ENCODE measurements around the gene SSH2.
"Not testable (repeated sequence)": the region's sequence is repeated elsewhere in the genome, so short reads cannot be mapped to it uniquely, and the experiment has no call there.

Gene SSH2

GRCh38 chr17:29733166-29733565 is 196.9 kb downstream of the SSH2 start:
- TF ChIP-seq CTCF (IDR thresholded peaks at IDR 0.05; ENCODE audit: extremely low read depth, missing control alignments): no peak

GRCh38 chr17:29732613-29733012 is 197.4 kb downstream of the SSH2 start:
- no peak for TF ChIP-seq CTCF (IDR thresholded peaks at IDR 0.05; ENCODE audit: extremely low read depth, missing control alignments)
- DNase-seq (ENCODE audit: low spot score): no peak

More at GRCh38 chr17:29733166-29733565, 196.9 kb downstream of the SSH2 start:
- DNase-seq (ENCODE audit: low spot score): no peak

- TF ChIP-seq CTCF (IDR thresholded peaks at IDR 0.05; ENCODE audit: extremely low read depth, missing control alignments): no peak
- DNase-seq (ENCODE audit: low spot score): no peak
These were observed 197.8 kb downstream of the SSH2 start for GRCh38 chr17:29732209-29732608.

GRCh38 chr17:29731589-29731929 is 198.5 kb downstream of the SSH2 start:
- no peak for DNase-seq (ENCODE audit: low spot score)
- no peak for TF ChIP-seq CTCF (IDR thresholded peaks at IDR 0.05; ENCODE audit: extremely low read depth, missing control alignments)

- no peak for TF ChIP-seq CTCF (IDR thresholded peaks at IDR 0.05; ENCODE audit: extremely low read depth, missing control alignments)
- DNase-seq (ENCODE audit: low spot score): no peak
These were observed 201.5 kb downstream of the SSH2 start for GRCh38 chr17:29728490-29728889.

- peak; percentile 44 for DNase-seq (ENCODE audit: low spot score)
- no peak for TF ChIP-seq CTCF (IDR thresholded peaks at IDR 0.05; ENCODE audit: extremely low read depth, missing control alignments)
These were observed 203.2 kb downstream of the SSH2 start for GRCh38 chr17:29726715-29727252.

GRCh38 chr17:29725408-29725807 is 204.6 kb downstream of the SSH2 start:
- not testable (repeated sequence) for DNase-seq (ENCODE audit: low spot score)

- no peak for TF ChIP-seq CTCF (IDR thresholded peaks at IDR 0.05; ENCODE audit: extremely low read depth, missing control alignments)
- peak; percentile 44 for DNase-seq (ENCODE audit: low spot score)
These were observed 206.6 kb downstream of the SSH2 start for GRCh38 chr17:29723278-29724047.

Measured in GM20000 (cell line).